Activated T-helper 1 cell treated with Interleukin-2 at 50 U/mL for 16 hours (primary cell): ENCODE data around the gene TOR1B.

ENCODE experiments used
- DNase-seq: peaks from one replicate; pipeline ENCODE4 v3.0.0-alpha.2; 2020; ENCODE audit warnings: low read depth

Gene TOR1B

GRCh38 chr9:129814432-129815223 is 11.6 kb downstream of the TOR1B start:
- DNase-seq: no peak

- no peak for DNase-seq
Observed at GRCh38 chr9:129815278-129815677, 12.3 kb downstream of the TOR1B start.

GRCh38 chr9:129816501-129817435 is 13.8 kb downstream of the TOR1B start:
- DNase-seq: no peak

GRCh38 chr9:129822898-129823541 is 20.0 kb downstream of the TOR1B start:
- no peak for DNase-seq

DNA sequence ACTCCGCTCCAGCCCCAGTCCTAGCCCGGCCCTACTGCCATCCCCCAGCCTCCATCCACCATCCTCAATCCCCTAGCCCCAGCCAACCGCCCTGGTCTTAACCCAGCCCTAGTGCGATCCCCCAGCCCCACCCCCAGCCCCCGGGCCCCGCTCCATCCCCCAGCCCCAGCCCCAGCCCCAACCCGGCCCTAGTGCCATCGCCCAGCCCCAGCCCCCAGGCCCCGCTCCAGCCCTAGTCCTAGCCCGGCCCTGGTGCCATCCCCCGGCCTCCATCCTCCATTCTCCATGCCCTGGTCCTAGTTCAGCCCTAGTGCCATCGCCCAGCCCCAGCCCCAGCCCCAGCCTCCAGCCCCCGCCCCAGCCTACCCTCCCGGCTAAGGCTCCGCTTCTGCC is 20.6 kb downstream of the TOR1B start:
- no peak for DNase-seq

- peak; percentile 82 for DNase-seq
Observed at GRCh38 chr9:129823935-129824601, 21.1 kb downstream of the TOR1B start, which contains the start of gene TOR1A. TOR1A (minus strand) TSS chr9:129824136; CDS start chr9:129824085, 51 bp downstream.

DNA sequence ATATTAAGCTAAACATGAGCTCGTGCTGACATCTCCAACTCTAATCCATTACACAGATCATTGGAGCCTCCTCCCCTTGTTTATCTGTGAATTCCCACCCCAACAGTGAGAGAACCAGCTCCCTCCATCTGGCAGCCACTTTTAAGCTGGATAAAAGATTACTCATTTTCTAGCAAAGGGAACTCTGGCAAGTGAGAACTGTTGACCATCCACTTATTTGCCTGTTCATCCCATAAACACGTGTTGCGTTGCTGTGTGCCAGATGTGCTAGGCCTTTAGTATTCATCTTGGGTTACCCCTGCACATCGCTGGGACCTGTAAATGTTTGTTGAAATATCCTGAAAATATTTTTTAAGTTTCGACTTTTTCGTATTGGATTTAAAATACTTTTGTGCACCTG is 23.4 kb downstream of the TOR1B start:
- no peak for DNase-seq

- DNase-seq: no peak
Observed at GRCh38 chr9:129826759-129827158, 23.8 kb downstream of the TOR1B start.

DNA sequence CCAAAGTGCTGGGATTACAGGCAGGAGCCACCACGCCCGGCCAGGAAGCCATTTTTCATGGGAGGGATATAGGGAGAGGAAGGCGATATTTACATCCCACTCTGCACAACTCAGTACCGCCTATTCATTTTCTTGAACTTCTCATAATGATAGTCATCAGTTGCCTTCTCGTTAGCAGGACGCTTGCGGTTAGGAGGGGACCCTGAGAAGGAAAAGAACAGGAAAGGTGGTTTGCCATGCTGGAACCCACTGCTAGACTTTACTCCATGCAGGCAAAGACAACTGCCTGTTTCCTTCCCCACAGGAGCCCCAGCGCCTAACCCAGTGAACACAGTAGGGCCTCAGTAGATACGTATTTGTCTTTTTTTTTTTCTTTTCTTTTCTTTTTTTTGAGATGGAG is 25.1 kb downstream of the TOR1B start:
- DNase-seq: no peak

DNA sequence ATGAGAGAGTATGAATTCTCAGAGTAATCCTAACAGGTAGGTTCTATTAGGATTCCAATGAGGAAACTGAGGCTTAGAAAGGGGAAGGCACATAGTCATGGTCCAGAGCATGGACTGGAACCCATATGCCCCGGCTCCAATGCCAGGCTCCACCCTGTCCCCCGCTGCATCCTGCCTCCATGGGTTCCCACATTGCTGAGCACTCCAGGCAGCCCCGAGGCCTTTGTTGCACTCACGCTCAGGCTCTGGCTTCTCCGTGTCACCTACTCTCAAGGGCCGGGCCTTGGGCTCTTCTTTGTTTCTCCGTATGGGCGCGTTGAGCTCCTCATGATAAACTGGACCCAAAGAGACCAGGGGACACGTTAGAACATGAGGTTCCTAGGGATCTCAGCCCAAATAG is 26.0 kb downstream of the TOR1B start:
- no peak for DNase-seq

DNA sequence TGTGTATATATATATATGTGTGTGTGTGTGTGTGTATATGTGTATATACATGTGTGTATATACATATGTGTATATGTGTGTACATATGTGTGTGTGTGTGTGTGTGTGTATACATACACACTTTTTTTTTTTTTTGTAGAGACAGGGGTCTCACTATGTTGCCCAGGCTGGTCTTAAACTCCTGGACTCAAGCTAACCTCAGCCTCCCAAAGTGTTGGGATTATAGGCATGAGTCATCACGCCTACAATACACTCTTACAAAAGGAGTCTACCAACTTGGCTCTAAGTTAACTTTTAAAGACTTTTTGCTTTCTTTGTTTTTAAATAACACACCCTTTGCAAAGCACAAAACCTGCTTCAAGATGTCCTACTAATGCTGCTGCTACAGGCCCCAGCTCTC is 30.0 kb downstream of the TOR1B start:
- no peak for DNase-seq

DNA sequence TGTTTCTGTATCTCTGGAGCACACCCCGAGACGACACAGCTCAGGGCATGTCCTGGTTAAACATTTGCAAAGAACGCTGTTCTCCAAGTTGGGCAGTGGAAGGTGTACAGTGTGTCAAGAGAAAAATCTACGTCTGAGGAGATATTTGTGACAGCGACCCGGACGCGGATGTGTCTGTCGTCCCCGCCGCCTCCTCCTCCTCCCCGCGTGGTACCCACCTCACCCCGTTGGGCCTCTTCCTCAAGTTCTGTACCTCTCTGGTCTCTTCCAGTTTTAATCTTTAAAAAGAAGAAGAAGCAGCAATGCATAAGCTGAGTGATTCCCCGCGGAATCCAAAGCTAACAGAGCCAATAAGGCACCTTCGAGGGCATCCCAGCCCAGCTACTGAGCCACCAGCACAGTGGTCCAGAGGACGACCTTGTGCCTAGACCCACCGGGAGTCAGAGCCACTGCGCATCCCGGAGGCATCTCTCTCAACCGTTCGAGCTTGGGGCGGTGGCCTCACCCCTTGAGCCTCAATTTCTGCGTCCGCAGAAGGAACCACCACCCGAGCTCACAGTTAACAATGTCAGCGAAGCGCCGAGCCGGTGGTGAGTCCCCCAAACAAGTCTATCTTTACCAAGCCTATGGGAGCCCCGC is 31.6 kb downstream of the TOR1B start:
- DNase-seq: peak; percentile 30

- peak; percentile 98 for DNase-seq
Observed at GRCh38 chr9:129835128-129835859, 32.3 kb downstream of the TOR1B start, which contains the start of the genes C9orf78 and USP20. C9orf78 (minus strand) TSS chr9:129835275; CDS start chr9:129835221, 54 bp downstream. USP20 (plus strand) TSS chr9:129835458; CDS start chr9:129852556, 17,098 bp downstream.

DNA sequence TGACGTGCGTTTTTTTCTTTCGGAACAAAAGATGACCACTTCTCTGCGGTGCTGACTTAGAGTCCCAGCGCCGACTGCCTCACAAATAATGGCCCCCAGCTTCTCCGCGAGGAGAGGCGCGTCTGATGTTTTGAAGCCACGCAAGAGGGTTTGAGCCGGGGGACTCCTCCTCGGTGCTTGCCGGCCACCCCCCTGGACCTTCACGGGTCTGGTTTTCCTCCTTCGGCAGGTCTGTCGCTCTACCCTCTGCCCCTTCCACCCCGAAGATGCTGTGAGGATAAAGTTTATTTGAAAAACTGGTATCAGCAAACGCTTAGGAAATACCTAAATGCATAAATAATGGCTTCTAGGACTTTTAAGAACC is 32.9 kb downstream of the TOR1B start:
- DNase-seq: no peak

- no peak for DNase-seq
Observed at GRCh38 chr9:129836311-129837007, 33.5 kb downstream of the TOR1B start.

GRCh38 chr9:129838707-129839259 is 35.8 kb downstream of the TOR1B start:
- DNase-seq: no peak

- no peak for DNase-seq
Observed at GRCh38 chr9:129839324-129840023, 36.5 kb downstream of the TOR1B start.

GRCh38 chr9:129840034-129840433 is 37.0 kb downstream of the TOR1B start:
- DNase-seq: no peak

- DNase-seq: no peak
Observed at GRCh38 chr9:129841071-129841470, 38.1 kb downstream of the TOR1B start.
